GM19351 (cell line): Measurements from ENCODE around the gene EPHB1.

Experiments
- ATAC-seq: cut with Tn5 transposase; IDR thresholded peaks from one replicate; pipeline ENCODE4 v1.9.1; 2021; ENCODE audit warnings: mild to moderate bottlenecking, moderate library complexity; ENCODE audit not compliant: unreplicated experiment

The EPHB1 gene

GRCh38 chr3:135071483-135071882, 276.4 kb downstream of the EPHB1 start:
- ATAC-seq = no peak

GRCh38 chr3:135072431-135072830, 277.4 kb downstream of the EPHB1 start:
- ATAC-seq = no peak

GRCh38 chr3:135075157-135075556, 280.1 kb downstream of the EPHB1 start:
- ATAC-seq = no peak

GRCh38 chr3:135076341-135076740, 281.3 kb downstream of the EPHB1 start:
- no peak for ATAC-seq

- ATAC-seq = no peak
Observed at GRCh38 chr3:135077186-135077585, 282.1 kb downstream of the EPHB1 start.

GRCh38 chr3:135078283-135078682, 283.2 kb downstream of the EPHB1 start:
- ATAC-seq = no peak

GRCh38 chr3:135079095-135079494, 284.0 kb downstream of the EPHB1 start:
- ATAC-seq = no peak

GRCh38 chr3:135081451-135081850, 286.4 kb downstream of the EPHB1 start:
- no peak for ATAC-seq

- ATAC-seq = no peak
Observed at GRCh38 chr3:135081856-135082434, 286.9 kb downstream of the EPHB1 start.

GRCh38 chr3:135082706-135083105, 287.6 kb downstream of the EPHB1 start:
- ATAC-seq = no peak

- ATAC-seq = no peak
Observed at GRCh38 chr3:135083179-135083578, 288.1 kb downstream of the EPHB1 start.

- no peak for ATAC-seq
Observed at GRCh38 chr3:135083756-135084155, 288.7 kb downstream of the EPHB1 start.

- no peak for ATAC-seq
Observed at GRCh38 chr3:135084405-135084804, 289.3 kb downstream of the EPHB1 start.

- no peak for ATAC-seq
Observed at GRCh38 chr3:135084976-135085375, 289.9 kb downstream of the EPHB1 start.

GRCh38 chr3:135085652-135086436, 290.8 kb downstream of the EPHB1 start:
- ATAC-seq = no peak

- no peak for ATAC-seq
Observed at GRCh38 chr3:135087782-135088181, 292.7 kb downstream of the EPHB1 start.

GRCh38 chr3:135089451-135089850, 294.4 kb downstream of the EPHB1 start:
- ATAC-seq = no peak

- no peak for ATAC-seq
Observed at GRCh38 chr3:135090020-135090717, 295.1 kb downstream of the EPHB1 start.

- no peak for ATAC-seq
Observed at GRCh38 chr3:135091946-135092345, 296.9 kb downstream of the EPHB1 start.

- no peak for ATAC-seq
Observed at GRCh38 chr3:135093121-135093520, 298.1 kb downstream of the EPHB1 start.

- ATAC-seq = no peak
Observed at GRCh38 chr3:135097276-135097946, 302.4 kb downstream of the EPHB1 start.
